CD4-positive, alpha-beta T cell treated with Interleukin-15 for 1 hour (primary cell): ENCODE measurements around the gene WAC.
"Not testable (repeated sequence)": the region's sequence is repeated elsewhere in the genome, so short reads cannot be mapped to it uniquely, and the experiment has no call there.

Experiments
- DNase-seq: peaks from one replicate; pipeline ENCODE4 v3.0.0-alpha.2; 2020

Gene WAC

DNA sequence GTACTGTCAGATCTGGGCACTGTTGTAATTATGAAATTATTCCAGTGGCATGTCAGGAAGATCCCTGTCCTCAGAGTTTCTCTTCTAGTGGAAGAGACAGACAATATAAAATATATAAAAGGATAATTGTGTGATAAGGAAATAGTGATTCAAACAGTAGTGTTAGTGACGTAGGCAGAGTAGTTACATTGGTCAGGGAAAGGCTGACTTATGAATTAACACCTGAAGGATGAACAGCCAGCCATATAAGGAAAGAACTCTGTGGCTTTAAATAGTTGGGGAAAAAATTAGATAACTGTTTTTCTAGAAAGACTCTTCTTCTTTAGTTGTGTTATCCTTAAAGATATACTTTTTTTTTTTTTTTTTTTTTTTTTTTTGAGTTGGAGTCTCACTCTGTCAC lies 37.7 kb downstream of the WAC start:
- no peak for DNase-seq

- no peak for DNase-seq
Observed at GRCh38 chr10:28571265-28571664, 38.3 kb downstream of the WAC start.

DNA sequence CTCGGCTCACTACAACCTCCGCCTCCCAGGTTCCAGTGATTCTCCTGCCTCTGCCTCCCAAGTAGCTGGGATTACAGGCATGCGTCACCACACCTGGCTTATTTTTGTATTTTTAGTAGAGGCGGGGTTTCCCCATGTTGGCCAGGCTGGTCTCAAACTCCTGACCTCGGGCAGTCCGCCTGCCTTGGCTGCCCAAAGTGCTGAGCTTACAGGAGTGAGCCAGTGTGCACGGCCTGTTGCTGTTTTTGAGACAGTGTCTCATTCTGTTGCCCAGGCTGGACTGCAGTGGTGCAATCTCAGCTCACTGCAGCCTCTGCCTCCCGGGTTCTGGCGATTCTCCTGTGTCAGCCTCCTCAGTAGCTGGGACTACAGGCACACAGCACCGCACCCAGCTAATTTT lies 41.3 kb downstream of the WAC start:
- DNase-seq: not testable (repeated sequence)

GRCh38 chr10:28575852-28576251 lies 42.9 kb downstream of the WAC start:
- no peak for DNase-seq

DNA sequence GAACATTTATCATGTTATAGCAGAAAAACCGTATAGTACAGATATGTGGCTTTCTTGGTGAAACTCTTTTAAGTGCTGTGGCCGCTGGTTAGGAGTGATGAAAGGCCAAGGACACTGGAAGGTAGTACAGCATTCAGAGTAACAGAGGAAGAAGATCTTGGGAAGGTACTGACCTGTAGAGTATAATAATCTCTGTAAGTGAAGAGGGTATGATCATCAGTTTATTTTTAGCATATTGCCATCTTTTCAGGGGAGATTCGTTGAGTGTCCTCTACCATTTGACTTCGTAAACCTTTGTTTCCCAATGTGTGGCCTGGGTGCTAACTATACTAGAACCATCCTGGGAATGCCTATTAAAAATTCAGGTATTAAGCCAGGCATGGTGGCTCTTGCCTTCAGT lies 44.6 kb downstream of the WAC start:
- no peak for DNase-seq

- DNase-seq: no peak
Observed at GRCh38 chr10:28578454-28578853, 45.5 kb downstream of the WAC start.

GRCh38 chr10:28580825-28581224 lies 47.9 kb downstream of the WAC start:
- no peak for DNase-seq

DNA sequence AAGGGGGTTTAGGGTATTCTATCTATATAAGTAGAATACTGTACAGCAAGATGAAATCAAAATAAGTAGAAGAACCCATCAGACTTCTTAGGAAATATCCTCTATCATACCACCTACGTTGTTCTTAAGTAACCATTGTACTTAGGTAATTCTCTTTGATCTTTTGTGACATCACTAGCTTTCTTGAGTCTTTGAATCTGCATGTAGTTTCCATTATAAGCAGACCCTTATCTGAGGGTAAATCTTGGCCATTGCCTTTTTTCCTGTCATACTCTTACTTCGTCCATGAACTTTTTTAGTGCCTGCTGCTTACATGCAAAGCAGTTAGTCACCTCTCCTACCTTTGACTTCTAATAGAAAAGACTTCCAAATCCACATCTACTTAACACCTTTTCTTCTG lies 49.0 kb downstream of the WAC start:
- DNase-seq: no peak

- DNase-seq: no peak
Observed at GRCh38 chr10:28585076-28585475, 52.2 kb downstream of the WAC start.

DNA sequence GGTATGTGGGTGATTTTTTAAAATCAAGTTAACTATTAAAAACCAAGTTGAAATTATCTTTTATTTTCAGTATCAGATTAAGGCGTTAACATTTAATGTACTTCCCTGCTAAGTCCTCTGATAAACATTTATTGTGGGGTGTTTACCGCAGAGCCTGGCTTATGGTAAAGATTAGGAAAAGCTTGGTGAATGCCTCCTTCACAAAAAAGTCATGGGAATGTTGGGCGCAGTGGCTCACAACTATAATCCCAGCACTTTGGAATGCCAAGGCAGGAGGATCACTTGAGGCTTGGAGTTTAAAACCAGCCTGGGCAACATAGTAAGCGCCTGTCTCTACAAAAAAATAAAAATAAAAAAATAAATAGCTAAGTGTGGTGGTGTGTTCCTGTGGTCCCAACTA lies 53.3 kb downstream of the WAC start:
- no peak for DNase-seq

DNA sequence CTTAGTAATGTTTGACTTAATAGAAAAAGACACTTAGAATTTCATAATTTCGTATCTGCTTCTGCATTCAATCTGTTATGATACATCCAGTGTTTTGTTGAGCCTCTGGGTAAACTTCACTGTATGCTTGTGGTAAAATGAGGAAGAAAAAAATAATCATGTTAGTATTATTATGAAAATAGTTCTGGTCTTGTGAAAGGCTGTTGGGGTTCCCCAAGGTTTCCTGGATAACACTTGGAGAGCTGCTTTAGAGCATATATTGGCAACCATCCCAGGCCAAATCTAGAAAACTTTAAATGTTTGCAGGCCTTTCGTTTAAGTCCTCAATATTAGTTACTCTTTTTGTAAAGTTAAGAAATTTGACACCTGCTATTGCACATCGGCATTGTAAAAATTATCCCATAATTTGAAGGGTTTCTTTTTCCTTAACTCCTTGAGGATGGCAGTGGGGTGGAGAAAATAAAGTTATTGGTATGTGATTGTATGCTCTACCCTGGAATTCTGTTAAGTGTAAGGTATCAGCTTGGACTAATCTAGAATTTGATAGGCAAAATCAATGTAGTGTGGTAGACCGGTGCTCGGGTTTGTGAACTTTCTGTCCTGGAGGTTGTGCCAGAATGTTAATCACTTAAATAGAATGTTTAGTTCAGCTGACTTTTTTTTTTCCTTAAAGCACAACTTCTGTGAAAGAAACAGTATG lies 54.5 kb downstream of the WAC start:
- DNase-seq: no peak

DNA sequence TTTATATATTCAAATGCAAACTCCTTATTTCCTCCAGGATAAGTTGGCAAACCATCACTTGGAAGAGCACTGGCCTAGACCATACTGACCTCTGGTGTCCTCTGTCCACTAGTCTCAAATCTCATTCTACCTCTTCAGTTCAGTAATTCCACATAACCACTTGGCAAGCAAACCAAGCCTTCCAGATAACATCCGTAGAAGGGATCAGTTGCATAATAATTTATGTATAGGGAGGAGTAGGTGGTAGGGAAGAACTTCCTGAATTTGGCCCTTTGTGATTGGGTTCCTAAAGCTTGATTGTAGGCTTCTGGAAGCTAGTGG lies 55.0 kb downstream of the WAC start:
- DNase-seq: no peak

- DNase-seq: no peak
Observed at GRCh38 chr10:28592953-28593352, 60.0 kb downstream of the WAC start.

DNA sequence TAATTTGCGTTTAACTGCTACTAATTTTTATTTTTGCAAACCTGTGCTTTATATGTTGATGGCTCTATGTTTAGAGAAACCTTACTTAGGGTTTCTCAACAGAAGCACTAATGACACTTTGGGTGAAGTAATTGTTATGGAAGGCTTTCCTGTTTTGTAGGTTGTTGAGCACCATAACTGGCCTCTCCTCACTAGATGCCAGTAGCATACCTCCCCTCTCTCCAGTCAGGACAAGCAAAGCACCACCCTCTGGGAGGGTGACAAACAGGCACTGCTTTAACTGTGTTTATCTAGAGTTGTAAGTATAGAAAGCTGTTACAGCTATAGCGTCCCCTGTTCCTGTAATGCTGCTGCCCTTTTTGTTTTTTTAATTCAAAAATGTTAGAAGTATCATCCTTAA lies 60.9 kb downstream of the WAC start:
- DNase-seq: no peak

DNA sequence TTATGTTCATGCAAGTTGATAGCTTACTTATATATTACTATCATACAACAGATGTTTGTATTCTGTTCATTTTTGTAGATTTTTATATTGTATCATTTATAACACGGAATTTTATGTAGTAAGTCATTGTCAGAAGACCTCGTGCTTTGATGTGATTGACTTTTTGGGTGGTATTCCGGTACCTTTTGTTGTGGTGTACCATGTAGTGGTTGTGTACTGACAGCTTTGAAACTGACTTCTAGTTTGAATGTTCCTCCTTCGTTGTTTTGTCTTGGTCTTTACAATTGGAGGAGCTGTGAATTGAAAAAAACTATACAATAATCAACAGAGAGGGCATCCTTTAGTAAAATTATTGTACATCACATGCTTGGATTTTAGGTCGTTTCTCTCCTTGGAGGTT lies 61.5 kb downstream of the WAC start:
- no peak for DNase-seq

GRCh38 chr10:28595613-28596012 lies 62.7 kb downstream of the WAC start:
- no peak for DNase-seq

DNA sequence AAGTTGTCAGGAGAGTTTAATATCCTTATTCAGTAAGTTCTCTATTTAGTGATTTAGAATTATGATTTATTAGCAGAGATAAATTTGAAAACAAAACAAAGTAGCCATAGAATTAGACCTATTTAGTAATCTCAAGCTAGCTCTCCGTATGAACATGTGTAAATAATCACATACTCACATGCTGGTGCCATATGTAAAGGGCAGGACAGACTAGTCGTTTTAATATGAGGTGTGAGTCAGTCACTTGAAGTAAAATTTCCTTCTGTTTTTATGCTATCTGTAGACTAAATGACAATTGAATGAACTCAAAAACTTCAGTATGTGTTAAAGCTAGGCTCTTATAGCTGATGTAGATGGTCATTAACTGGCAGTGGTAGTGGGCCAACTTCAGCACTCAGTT lies 67.1 kb downstream of the WAC start:
- DNase-seq: no peak

GRCh38 chr10:28601012-28601411 lies 68.1 kb downstream of the WAC start:
- DNase-seq: no peak

GRCh38 chr10:28604567-28605536 lies 71.9 kb downstream of the WAC start:
- no peak for DNase-seq

- DNase-seq: no peak
Observed at GRCh38 chr10:28606568-28606967, 73.7 kb downstream of the WAC start.

GRCh38 chr10:28609636-28610035 lies 76.7 kb downstream of the WAC start:
- DNase-seq: not testable (repeated sequence)

GRCh38 chr10:28612877-28613276 lies 80.0 kb downstream of the WAC start:
- no peak for DNase-seq

- DNase-seq: no peak
Observed at GRCh38 chr10:28616514-28616913, 83.6 kb downstream of the WAC start.

- DNase-seq: no peak
Observed at GRCh38 chr10:28619455-28619854, 86.5 kb downstream of the WAC start.

DNA sequence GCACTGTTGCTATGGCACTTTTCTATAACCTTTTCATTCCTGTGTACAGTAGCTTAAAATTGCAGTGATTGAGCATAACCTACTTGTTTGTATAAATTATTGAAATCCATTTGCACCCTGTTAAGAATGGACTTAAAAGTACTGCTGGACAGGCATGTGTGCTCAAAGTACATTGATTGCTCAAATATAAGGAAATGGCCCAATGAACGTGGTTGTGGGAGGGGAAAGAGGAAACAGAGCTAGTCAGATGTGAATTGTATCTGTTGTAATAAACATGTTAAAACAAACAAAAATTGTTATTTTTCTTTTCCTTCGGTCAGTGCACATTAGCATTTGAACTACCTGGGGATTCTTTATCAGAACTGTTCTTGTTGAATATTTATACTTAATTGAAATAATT lies 87.3 kb downstream of the WAC start:
- no peak for DNase-seq
